Measurements from ENCODE around the gene ATP1A2. TPM values are rescaled to one million over a fixed set of nuclear protein-coding genes. Genes with fewer than 3 reads are reported as not detected.

ATP1A2 gene
- total RNA-seq, 1 donor from 2014 or later, result 0.04 TPM

- Histone ChIP-seq H3K4me3 (ENCODE audit: low read depth, low read length) (no peak overlapping the region), H3K36me3 (ENCODE audit: control insufficient read depth, insufficient read depth, low read length) (no peaks in the 10 kb centered on the region), H3K27me3 (ENCODE audit: control insufficient read depth, insufficient read depth, low read length) (no peaks in the 10 kb centered on the region)
- DNase-seq (ENCODE audit: low read depth), result no peak
- no peak for TF ChIP-seq CTCF (IDR thresholded peaks at IDR 0.05; ENCODE audit: insufficient read depth, low read length, poor library complexity, severe bottlenecking)
Observed at GRCh38 chr1:160101717-160102522, 13.6 kb upstream of the ATP1A2 start.

GRCh38 chr1:160103658-160104408 lies 11.7 kb upstream of the ATP1A2 start:
- TF ChIP-seq CTCF (IDR thresholded peaks at IDR 0.05; ENCODE audit: insufficient read depth, low read length, poor library complexity, severe bottlenecking), result no peak
- H3K27me3 ChIP-seq (ENCODE audit: control insufficient read depth, insufficient read depth, low read length), result peaks cover 3% of the 10 kb centered on the region
- no peaks in the 10 kb centered on the region for H3K36me3 ChIP-seq (ENCODE audit: control insufficient read depth, insufficient read depth, low read length)
- DNase-seq (ENCODE audit: low read depth), result no peak
- no peak overlapping the region for H3K4me3 ChIP-seq (ENCODE audit: low read depth, low read length)

GRCh38 chr1:160104486-160104885 lies 11.1 kb upstream of the ATP1A2 start:
- Histone ChIP-seq H3K36me3 (ENCODE audit: control insufficient read depth, insufficient read depth, low read length) (no peaks in the 10 kb centered on the region), H3K4me3 (ENCODE audit: low read depth, low read length) (no peak overlapping the region), H3K27me3 (ENCODE audit: control insufficient read depth, insufficient read depth, low read length) (peaks cover 6% of the 10 kb centered on the region)
- no peak for TF ChIP-seq CTCF (IDR thresholded peaks at IDR 0.05; ENCODE audit: insufficient read depth, low read length, poor library complexity, severe bottlenecking)
- no peak for DNase-seq (ENCODE audit: low read depth)

GRCh38 chr1:160105155-160105554 lies 10.4 kb upstream of the ATP1A2 start:
- Histone ChIP-seq H3K27me3 (ENCODE audit: control insufficient read depth, insufficient read depth, low read length) (peaks cover 10% of the 10 kb centered on the region), H3K36me3 (ENCODE audit: control insufficient read depth, insufficient read depth, low read length) (no peaks in the 10 kb centered on the region), H3K4me3 (ENCODE audit: low read depth, low read length) (no peak overlapping the region)
- no peak for DNase-seq (ENCODE audit: low read depth)
- no peak for TF ChIP-seq CTCF (IDR thresholded peaks at IDR 0.05; ENCODE audit: insufficient read depth, low read length, poor library complexity, severe bottlenecking)

- no peak for DNase-seq (ENCODE audit: low read depth)
- H3K4me3 ChIP-seq (ENCODE audit: low read depth, low read length), result no peak overlapping the region
- peaks cover 10% of the 10 kb centered on the region for H3K27me3 ChIP-seq (ENCODE audit: control insufficient read depth, insufficient read depth, low read length)
- no peaks in the 10 kb centered on the region for H3K36me3 ChIP-seq (ENCODE audit: control insufficient read depth, insufficient read depth, low read length)
- no peak for TF ChIP-seq CTCF (IDR thresholded peaks at IDR 0.05; ENCODE audit: insufficient read depth, low read length, poor library complexity, severe bottlenecking)
Observed at GRCh38 chr1:160107512-160107911, 8.0 kb upstream of the ATP1A2 start.

All from kidney epithelial cell (primary cell).